Right kidney (tissue), 1 donor: ENCODE data around the gene LGR6.
"Not testable (repeated sequence)": the region's sequence is repeated elsewhere in the genome, so short reads cannot be mapped to it uniquely, and the experiment has no call there.

Experiments
- DNase-seq: peaks from one replicate; pipeline ENCODE4 v3.0.0-alpha.2; 2016

LGR6 gene

GRCh38 chr1:202160377-202160940 lies 33.1 kb upstream of the LGR6 start, which contains the start of gene PTPN7:
PTPN7 (minus strand) TSS chr1:202160602; CDS start chr1:202159402, 1,200 bp downstream.
- no peak for DNase-seq

GRCh38 chr1:202161151-202162046 lies 32.2 kb upstream of the LGR6 start:
- DNase-seq = peak; percentile 35

- DNase-seq = no peak
Measured at GRCh38 chr1:202162047-202162417, 31.6 kb upstream of the LGR6 start.

GRCh38 chr1:202162418-202163280 lies 30.9 kb upstream of the LGR6 start:
- DNase-seq = peak; percentile 46

GRCh38 chr1:202163281-202164270 lies 30.0 kb upstream of the LGR6 start:
- peak; percentile 43 for DNase-seq

GRCh38 chr1:202164271-202165037 lies 29.1 kb upstream of the LGR6 start:
- peak; percentile 34 for DNase-seq

GRCh38 chr1:202165267-202165941 lies 28.2 kb upstream of the LGR6 start:
- no peak for DNase-seq

- DNase-seq = no peak
Measured at GRCh38 chr1:202165942-202166843, 27.4 kb upstream of the LGR6 start.

GRCh38 chr1:202167054-202167453 lies 26.5 kb upstream of the LGR6 start:
- not testable (repeated sequence) for DNase-seq

- DNase-seq = no peak
Measured at GRCh38 chr1:202167708-202168415, 25.7 kb upstream of the LGR6 start.

GRCh38 chr1:202168861-202169260 lies 24.7 kb upstream of the LGR6 start:
- DNase-seq = no peak

- DNase-seq = no peak
Measured at GRCh38 chr1:202170726-202171125, 22.9 kb upstream of the LGR6 start.

GRCh38 chr1:202171292-202172014 lies 22.1 kb upstream of the LGR6 start:
- DNase-seq = no peak

- no peak for DNase-seq
Measured at GRCh38 chr1:202172015-202172355, 21.6 kb upstream of the LGR6 start.

- DNase-seq = no peak
Measured at GRCh38 chr1:202173993-202174392, 19.6 kb upstream of the LGR6 start.

- no peak for DNase-seq
Measured at GRCh38 chr1:202176949-202177927, 16.4 kb upstream of the LGR6 start.
